ENCODE results near the gene SBK2.
A peak's percentile ranks its signal among the peaks of the same experiment; 100 is the strongest.
"Not testable (repeated sequence)": the region's sequence is repeated elsewhere in the genome, so short reads cannot be mapped to it uniquely, and the experiment has no call there.

SBK2 gene

GRCh38 chr19:55535173-55535964, 1.6 kb downstream of the SBK2 start:
- no peak for DNase-seq (ENCODE audit: low read depth)

- not testable (repeated sequence) for DNase-seq (ENCODE audit: low read depth)
Measured at GRCh38 chr19:55534280-55534679, 2.7 kb downstream of the SBK2 start.

DNA sequence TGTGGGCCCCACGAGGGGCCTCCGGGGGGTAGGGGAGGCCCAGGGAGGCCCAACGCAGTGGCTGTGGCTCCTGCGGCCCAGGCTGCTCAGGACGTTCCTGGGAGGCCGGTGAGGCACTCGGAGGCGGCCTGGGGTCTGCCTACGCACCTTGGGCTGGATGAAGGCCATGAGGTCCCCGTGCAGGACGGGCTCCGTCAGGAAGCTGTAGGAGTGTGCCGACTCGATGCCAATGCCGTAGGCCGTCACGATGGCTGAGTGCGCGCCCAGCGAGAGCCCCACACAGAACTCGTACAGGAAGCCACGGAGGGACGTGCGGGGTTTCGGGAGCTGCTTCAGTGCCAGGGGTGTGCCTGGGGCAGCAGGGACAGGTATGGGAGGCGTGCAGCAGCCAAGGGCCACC, 5.9 kb downstream of the SBK2 start:
- DNase-seq (ENCODE audit: low read depth), result no peak

GRCh38 chr19:55529636-55530234, 7.2 kb downstream of the SBK2 start:
- DNase-seq (ENCODE audit: low read depth), result no peak

DNA sequence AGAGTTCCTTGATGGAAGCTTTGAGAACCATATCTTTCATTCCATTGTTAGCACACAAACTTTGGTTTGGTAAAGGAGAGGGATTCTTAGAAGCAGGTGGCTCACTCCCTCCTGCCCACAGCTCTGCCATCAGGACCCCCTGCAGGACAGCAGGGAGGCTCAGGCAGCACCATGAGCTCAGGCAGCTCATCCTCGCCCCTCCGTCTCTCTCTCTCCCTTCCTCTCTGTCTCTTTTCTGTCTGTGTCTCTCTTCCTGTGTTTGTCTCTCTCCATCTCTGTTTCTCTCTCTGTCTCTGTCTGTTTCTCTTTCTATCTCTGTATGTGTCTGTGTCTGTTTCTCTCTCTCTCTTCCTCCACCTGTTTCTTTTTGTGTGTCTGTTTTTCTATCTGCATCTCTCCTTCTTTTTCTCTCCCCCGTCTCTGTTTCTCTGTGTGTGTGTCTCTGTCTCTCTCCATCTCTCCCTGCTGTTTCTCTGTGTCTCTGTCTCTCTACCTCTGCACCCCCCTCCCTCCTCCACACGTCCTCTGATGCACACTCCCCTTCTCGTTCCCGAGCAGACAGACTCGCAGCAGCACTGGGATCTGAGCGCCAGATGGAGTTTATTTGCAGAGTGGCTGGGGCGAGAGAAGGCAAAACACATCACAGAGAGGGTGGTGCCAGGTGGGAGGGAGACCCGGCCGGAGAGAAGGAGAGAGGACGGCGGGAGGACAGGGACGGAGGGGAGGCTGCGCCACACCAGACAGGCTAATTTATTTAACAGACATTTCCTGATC, 8.7 kb downstream of the SBK2 start:
- no peak for DNase-seq (ENCODE audit: low read depth)

GRCh38 chr19:55527197-55528029, 9.5 kb downstream of the SBK2 start:
- no peak for DNase-seq (ENCODE audit: low read depth)

DNA sequence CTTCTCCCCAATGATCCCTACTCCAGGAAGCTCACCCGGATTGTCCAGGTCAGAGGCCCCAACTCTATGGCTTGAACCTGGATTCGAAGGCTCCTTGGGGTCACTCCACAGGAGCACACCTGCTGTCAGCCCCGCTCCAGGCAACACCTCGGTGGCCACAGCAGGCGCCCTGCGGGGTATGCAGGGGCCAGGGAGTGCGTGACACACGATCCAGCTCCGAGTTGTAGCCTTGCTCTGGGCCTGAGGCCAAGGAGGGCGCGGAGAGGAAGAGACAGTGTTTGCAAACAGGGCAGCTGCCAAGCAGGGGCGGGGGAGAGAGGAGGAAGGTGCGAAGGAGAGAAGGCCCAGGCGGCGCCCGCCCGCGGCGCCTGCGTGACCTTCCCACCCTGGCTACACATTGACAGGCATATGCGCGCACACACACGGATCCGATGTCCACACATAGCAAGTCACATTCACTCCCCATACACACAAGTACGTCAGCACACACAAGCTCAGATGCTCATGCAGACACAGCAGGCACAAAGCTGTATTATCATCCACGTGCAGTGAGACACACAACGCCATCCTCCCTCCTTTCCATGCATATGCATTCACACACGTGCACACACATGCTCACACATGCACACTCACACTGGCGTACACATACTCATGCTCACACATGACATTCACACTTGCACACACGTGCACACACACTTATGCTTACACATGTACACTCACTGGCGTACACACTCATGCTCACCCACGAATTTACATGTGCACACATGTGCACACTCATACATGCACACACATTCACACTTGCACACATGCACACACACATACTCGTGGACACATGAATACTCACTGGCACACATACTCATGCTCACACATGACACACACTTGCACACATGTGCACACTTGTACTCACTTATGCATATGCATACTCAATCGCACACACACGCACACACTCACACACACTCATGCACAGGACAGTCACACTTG, 10.4 kb downstream of the SBK2 start:
- no peak for DNase-seq (ENCODE audit: low read depth)

- no peak for DNase-seq (ENCODE audit: low read depth)
Measured at GRCh38 chr19:55525289-55526101, 11.4 kb downstream of the SBK2 start.

- no peak for DNase-seq (ENCODE audit: low read depth)
Measured at GRCh38 chr19:55520691-55521292, 16.1 kb downstream of the SBK2 start.

DNA sequence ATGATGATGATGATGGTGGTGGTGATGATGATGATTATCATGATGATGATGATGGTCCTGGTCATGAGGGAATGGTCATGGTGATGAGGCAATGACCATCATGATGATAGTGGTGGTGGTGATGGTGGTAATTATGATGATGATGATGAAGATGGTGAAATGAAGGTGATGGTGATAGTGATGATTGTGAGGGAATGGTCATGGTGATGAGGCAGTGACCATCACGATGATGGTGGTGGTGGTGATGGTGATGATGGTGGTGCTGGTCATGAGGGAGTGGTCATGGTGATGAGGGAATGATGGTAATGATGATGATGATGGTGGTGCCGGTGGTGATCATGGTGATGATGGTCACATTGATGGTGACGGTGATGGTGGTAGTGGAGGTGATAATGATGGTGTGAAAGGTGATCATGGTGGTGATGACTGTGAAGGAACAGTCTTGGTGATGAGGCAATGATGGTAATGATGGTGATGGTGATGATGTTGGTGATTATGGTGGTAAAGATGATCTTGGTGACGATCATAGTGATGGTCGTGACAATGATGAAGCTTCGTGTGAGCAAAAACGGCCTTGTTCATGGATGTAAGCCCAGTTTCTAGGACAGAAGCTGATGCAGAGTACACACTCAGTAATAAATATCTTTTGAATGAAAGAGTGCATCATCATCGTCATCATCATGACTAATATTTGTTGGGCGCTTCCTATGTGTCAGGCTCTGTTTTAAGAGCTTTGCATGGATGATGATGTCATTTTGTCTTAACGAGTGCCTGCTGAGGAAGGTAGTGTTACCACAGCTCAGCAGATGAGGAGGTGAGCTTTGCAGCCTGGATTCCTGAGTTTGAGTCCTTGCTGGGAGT, 17.3 kb downstream of the SBK2 start:
- DNase-seq (ENCODE audit: low read depth), result no peak

DNA sequence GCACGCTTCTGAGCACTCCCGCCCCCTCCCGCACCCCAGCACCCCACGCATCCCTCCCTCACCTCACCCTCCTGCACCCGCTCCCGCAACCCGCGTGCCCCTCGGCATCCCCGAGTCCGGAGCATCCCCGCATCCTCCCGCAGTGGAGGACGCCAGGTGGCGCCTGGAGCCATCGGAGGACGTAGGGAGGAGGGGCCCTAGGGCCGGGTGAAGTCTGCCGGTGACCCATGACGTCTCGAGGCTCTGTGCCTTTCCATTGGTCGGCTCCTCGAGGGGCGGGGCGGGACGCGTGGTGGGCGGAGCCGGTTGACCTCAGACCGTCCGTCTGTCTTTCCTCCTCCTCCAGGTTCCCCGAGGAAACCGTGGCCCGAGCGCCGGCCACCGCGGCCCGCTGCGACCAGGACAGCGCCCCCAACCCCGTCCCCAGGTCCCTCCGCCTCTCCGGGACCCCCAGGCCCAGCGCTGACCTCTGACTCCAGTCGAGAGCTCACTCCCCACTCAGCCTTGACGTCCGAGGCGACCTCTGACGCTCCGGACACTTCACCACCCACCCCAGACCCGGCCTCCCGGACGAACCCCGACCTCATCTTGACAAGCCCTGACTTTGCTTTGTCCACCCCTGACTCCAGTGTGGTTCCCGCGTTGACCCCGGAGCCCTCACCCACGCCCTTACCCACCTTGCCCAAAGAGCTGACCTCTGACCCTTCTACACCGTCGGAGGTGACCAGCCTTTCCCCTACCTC, 19.9 kb downstream of the SBK2 start:
- DNase-seq (ENCODE audit: low read depth), result peak; percentile 86

DNA sequence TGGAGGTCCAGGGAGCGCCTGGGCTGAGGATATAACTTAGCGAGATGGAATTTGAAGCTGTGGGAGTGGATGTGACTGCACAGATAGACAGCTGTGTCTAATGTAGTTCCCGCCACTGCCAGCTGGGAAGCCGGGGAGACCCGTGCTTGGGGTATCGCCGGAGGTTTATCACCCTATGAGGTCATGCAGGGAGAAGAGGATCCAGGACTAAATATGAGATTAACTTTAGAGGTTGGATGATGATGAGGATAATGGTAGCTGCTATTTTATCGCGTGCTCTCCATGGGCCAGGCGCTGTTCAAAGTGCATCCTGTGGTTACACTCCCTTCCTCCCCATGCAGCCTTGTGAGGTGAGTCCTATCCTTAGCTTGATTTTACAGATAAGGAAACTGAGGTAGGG, 28.8 kb downstream of the SBK2 start:
- DNase-seq (ENCODE audit: low read depth), result no peak

GRCh38 chr19:55504981-55505380, 32.0 kb downstream of the SBK2 start:
- DNase-seq (ENCODE audit: low read depth), result no peak

GRCh38 chr19:55504252-55504603, 32.7 kb downstream of the SBK2 start:
- no peak for DNase-seq (ENCODE audit: low read depth)

DNA sequence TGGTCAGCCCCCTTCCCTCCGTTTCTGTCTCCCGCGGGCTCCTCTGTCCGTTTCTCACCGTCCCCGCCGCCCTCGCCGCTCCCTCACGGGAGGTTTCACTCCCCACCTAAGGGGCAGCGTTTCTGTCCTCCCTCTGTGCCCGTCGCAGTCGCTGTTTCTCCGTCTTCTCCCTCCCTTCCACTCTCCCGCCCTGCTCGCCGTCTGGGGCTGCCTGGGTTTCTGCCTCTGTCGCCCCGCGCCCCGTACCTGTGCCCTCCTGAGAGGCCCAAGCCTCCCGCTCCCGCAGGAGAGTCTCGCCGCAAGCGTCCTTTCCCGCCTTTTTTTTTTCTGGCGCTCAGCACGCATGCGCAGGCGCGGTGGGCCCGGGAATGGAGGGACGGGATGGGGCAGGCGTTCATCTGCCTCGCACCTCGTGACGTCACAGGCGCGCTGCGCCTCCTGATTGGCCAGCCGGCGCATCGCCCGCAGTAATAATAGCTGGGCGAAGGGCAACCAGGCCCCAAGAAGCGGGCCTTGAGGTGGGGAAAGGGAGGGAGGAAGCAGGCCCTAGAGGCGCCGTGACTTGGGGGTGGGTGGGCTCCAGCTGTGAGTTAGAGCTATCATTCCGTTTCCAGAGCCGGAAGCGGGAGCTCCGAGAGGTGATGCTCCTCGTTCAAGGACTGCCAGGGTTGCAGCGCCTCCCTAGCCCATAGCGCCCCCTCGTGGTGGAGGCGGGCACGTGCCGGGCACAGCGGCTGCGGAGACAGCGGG, 33.3 kb downstream of the SBK2 start:
- peak; percentile 96 for DNase-seq (ENCODE audit: low read depth)

GRCh38 chr19:55503157-55503501, 33.8 kb downstream of the SBK2 start:
- DNase-seq (ENCODE audit: low read depth), result no peak

DNA sequence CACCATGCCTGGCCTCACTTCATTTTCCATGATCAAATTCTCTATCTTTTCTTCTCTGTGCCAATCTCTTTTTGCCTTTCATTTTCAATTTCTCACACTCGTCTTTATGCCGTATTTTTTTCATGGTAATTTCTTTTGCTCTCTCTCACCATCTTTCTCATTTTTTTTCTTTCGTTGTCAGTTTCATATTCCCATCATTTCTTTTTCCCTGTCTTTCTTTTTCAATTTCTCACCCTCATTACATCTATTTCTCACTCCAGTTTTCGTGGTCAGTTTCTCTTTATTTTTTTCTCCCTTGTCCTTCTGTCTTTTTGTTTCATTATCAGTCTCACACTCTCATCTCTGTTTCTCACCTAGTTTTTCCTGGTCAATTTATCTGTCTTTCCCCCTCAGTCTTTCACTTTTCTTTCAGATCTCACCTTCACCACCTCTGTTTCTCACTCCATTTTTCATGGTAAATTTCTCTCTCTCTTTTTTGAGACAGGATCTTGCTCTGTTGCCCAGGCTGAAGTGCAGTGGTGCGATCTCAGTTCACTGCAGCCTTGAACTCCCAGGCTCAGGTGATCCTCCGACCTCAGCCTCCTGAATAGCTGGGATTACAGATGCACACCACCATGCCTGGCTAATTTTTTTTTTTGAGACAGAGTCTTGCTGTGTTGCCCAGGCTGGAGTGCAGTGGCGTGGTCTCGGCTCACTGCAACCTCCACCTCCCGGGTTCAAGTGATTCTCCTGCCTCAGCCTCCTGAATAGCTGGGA, 34.6 kb downstream of the SBK2 start:
- DNase-seq (ENCODE audit: low read depth), result no peak
